Measurements from ENCODE around the gene GALNT15. TPM values are rescaled to one million over a fixed set of nuclear protein-coding genes. Genes with fewer than 3 reads are reported as not detected.

GALNT15 gene
- polyA plus RNA-seq, 1 donor (not counting 4 experiments of a cell fraction or from before 2014, with no cell fraction given): not detected

DNA sequence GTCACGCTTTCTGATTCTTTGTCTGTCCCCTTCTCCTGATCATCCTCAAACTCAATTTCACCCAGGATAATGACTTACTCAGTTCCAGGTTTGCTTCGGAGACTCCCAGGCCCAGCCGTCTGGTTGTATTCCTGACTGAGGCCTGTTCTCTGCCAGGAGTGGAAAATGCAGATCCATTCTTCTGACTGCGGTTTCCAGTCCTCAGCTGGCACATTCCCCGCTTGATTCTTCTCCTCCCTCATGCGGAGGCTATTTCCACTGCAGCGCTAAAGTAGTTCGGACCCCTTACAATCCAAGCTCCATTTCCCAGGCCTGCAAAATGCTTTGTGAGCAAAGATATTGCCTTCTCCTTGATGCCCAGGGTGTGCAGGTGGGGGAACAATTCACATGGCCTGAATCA lies 47.2 kb upstream of the GALNT15 start:
- H3K79me2 ChIP-seq (ENCODE audit: control insufficient read depth, insufficient read depth, low read length): no peaks in the 10 kb centered on the region
- FAIRE-seq (no peak), DNase-seq (ENCODE audit: low read depth, low spot score) (no peak)
- no peak overlapping the region for H3K27ac ChIP-seq (ENCODE audit: control insufficient read depth, insufficient read depth, low read length)
- no peak overlapping the region for H2AFZ ChIP-seq (ENCODE audit: control insufficient read depth, low read length)
- H4K20me1 ChIP-seq (ENCODE audit: control insufficient read depth, extremely low read depth, insufficient read depth, low read length): no peaks in the 10 kb centered on the region
- no peaks in the 10 kb centered on the region for H3K9me3 ChIP-seq (ENCODE audit: control insufficient read depth, low read depth, low read length)
- H3K4me1 ChIP-seq (ENCODE audit: control insufficient read depth, extremely low read depth, insufficient read depth, low read length): peaks cover 26% of the 10 kb centered on the region
- no peak overlapping the region for H3K9ac ChIP-seq (ENCODE audit: control insufficient read depth, extremely low read depth, insufficient read depth, low read length)
- no peak overlapping the region for H3K4me3 ChIP-seq (ENCODE audit: control insufficient read depth in 2 of 3, extremely low read depth in 1 of 3, insufficient read depth in 2 of 3, low read depth in 1 of 3, low read length in 3 of 3)
- dilution Hi-C loops (cut with MboI; ENCODE audit: extremely low pct_ligation_motif_present, low sequenced_read_pairs): no loop called here
- no peaks in the 10 kb centered on the region for H3K36me3 ChIP-seq (ENCODE audit: control insufficient read depth in 2 of 2, extremely low read depth in 1 of 2, insufficient read depth in 2 of 2, low read length in 2 of 2)
- no peaks in the 10 kb centered on the region for H3K9me1 ChIP-seq (ENCODE audit: control insufficient read depth, extremely low read depth, insufficient read depth, low read length)
- no peak overlapping the region for H3K4me2 ChIP-seq (ENCODE audit: control insufficient read depth, extremely low read depth, insufficient read depth, low read depth, low read length)
- H3K27me3 ChIP-seq (ENCODE audit: control insufficient read depth, extremely low read depth, insufficient read depth, low read length): peaks cover 3% of the 10 kb centered on the region
- TF ChIP-seq, protein P1, sequence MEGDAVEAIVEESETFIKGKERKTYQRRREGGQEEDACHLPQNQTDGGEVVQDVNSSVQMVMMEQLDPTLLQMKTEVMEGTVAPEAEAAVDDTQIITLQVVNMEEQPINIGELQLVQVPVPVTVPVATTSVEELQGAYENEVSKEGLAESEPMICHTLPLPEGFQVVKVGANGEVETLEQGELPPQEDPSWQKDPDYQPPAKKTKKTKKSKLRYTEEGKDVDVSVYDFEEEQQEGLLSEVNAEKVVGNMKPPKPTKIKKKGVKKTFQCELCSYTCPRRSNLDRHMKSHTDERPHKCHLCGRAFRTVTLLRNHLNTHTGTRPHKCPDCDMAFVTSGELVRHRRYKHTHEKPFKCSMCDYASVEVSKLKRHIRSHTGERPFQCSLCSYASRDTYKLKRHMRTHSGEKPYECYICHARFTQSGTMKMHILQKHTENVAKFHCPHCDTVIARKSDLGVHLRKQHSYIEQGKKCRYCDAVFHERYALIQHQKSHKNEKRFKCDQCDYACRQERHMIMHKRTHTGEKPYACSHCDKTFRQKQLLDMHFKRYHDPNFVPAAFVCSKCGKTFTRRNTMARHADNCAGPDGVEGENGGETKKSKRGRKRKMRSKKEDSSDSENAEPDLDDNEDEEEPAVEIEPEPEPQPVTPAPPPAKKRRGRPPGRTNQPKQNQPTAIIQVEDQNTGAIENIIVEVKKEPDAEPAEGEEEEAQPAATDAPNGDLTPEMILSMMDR (optimal IDR thresholded peaks at IDR 0.05 in 1 of 3, IDR thresholded peaks at IDR 0.05 in 1 of 3, conservative IDR thresholded peaks at IDR 0.05 in 1 of 3; ENCODE audit: extremely low read depth in 1 of 3, insufficient read depth in 2 of 3, low read length in 3 of 3): no peak
- TF ChIP-seq EZH2 (IDR thresholded peaks at IDR 0.05; ENCODE audit: low read length): no peak

DNA sequence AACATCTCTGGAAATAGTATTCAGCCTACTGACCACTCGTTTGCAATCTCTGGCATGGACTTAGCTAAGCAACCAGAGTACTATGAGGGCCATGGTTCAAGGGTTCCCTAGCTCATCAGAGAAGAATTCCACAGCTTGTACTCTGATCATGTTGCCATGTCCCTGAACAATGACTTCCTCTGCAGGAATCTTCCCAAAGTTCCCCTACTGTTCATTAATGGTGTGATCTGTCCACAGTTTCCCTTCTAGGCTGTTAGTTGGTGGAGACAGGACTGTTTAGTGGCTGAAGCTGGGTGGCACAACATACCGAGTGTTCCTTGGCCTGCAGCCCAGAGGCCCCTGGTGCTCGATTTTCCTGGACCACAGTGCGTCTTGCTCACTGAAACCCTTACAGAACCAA lies 44.4 kb upstream of the GALNT15 start:
- no peak for TF ChIP-seq EZH2 (IDR thresholded peaks at IDR 0.05; ENCODE audit: low read length)
- TF ChIP-seq, protein P1 (optimal IDR thresholded peaks at IDR 0.05 in 1 of 3, IDR thresholded peaks at IDR 0.05 in 1 of 3, conservative IDR thresholded peaks at IDR 0.05 in 1 of 3; ENCODE audit: extremely low read depth in 1 of 3, insufficient read depth in 2 of 3, low read length in 3 of 3): no peak
- H2AFZ ChIP-seq (ENCODE audit: control insufficient read depth, low read length): no peak overlapping the region
- peaks cover 9% of the 10 kb centered on the region for H3K4me1 ChIP-seq (ENCODE audit: control insufficient read depth, extremely low read depth, insufficient read depth, low read length)
- DNase-seq (ENCODE audit: low read depth, low spot score) (no peak), FAIRE-seq (no peak)
- dilution Hi-C loops (cut with MboI; ENCODE audit: extremely low pct_ligation_motif_present, low sequenced_read_pairs): no loop called here
- no peaks in the 10 kb centered on the region for H3K36me3 ChIP-seq (ENCODE audit: control insufficient read depth in 2 of 2, extremely low read depth in 1 of 2, insufficient read depth in 2 of 2, low read length in 2 of 2)
- H3K27ac ChIP-seq (ENCODE audit: control insufficient read depth, insufficient read depth, low read length): no peak overlapping the region
- H3K9ac ChIP-seq (ENCODE audit: control insufficient read depth, extremely low read depth, insufficient read depth, low read length): no peak overlapping the region
- peaks cover 3% of the 10 kb centered on the region for H3K27me3 ChIP-seq (ENCODE audit: control insufficient read depth, extremely low read depth, insufficient read depth, low read length)
- no peaks in the 10 kb centered on the region for H3K79me2 ChIP-seq (ENCODE audit: control insufficient read depth, insufficient read depth, low read length)
- no peak overlapping the region for H3K4me2 ChIP-seq (ENCODE audit: control insufficient read depth, extremely low read depth, insufficient read depth, low read depth, low read length)
- H3K9me3 ChIP-seq (ENCODE audit: control insufficient read depth, low read depth, low read length): no peaks in the 10 kb centered on the region
- H3K4me3 ChIP-seq (ENCODE audit: control insufficient read depth in 2 of 3, extremely low read depth in 1 of 3, insufficient read depth in 2 of 3, low read depth in 1 of 3, low read length in 3 of 3): no peak overlapping the region
- H4K20me1 ChIP-seq (ENCODE audit: control insufficient read depth, extremely low read depth, insufficient read depth, low read length): no peaks in the 10 kb centered on the region
- H3K9me1 ChIP-seq (ENCODE audit: control insufficient read depth, extremely low read depth, insufficient read depth, low read length): no peaks in the 10 kb centered on the region

All from keratinocyte (primary cell).